GM19438 (cell line): ENCODE measurements around the gene SRGAP1.
"Not testable (repeated sequence)": the region's sequence is repeated elsewhere in the genome, so short reads cannot be mapped to it uniquely, and the experiment has no call there.

Experiments
- ATAC-seq: cut with Tn5 transposase; IDR thresholded peaks from one replicate; pipeline ENCODE4 v1.9.1; 2021; ENCODE audit warnings: low read depth; ENCODE audit not compliant: unreplicated experiment

SRGAP1 gene

GRCh38 chr12:63836046-63836445, 8.5 kb upstream of the SRGAP1 start:
- ATAC-seq, result no peak

- no peak for ATAC-seq
Observed at GRCh38 chr12:63836936-63837335, 7.6 kb upstream of the SRGAP1 start.

- ATAC-seq, result no peak
Observed at GRCh38 chr12:63838411-63838810, 6.1 kb upstream of the SRGAP1 start.

- no peak for ATAC-seq
Observed at GRCh38 chr12:63841011-63841410, 3.5 kb upstream of the SRGAP1 start.

GRCh38 chr12:63841571-63841970, 2.9 kb upstream of the SRGAP1 start:
- no peak for ATAC-seq

- ATAC-seq, result not testable (repeated sequence)
Observed at GRCh38 chr12:63842750-63843149, 1.8 kb upstream of the SRGAP1 start.

GRCh38 chr12:63843254-63843720, 1.2 kb upstream of the SRGAP1 start:
- no peak for ATAC-seq

- ATAC-seq, result peak; percentile 94
Observed at GRCh38 chr12:63843721-63844390, 644 bp upstream of the SRGAP1 start.

- no peak for ATAC-seq
Observed at GRCh38 chr12:63845726-63846125, 1.2 kb downstream of the SRGAP1 start.

- ATAC-seq, result no peak
Observed at GRCh38 chr12:63846238-63846967, 1.9 kb downstream of the SRGAP1 start.

- ATAC-seq, result no peak
Observed at GRCh38 chr12:63848450-63848849, 4.0 kb downstream of the SRGAP1 start.

GRCh38 chr12:63849106-63849620, 4.7 kb downstream of the SRGAP1 start:
- ATAC-seq, result no peak

GRCh38 chr12:63849641-63850040, 5.1 kb downstream of the SRGAP1 start:
- no peak for ATAC-seq

GRCh38 chr12:63853978-63854377, 9.5 kb downstream of the SRGAP1 start:
- no peak for ATAC-seq

- no peak for ATAC-seq
Observed at GRCh38 chr12:63855299-63855698, 10.8 kb downstream of the SRGAP1 start.

GRCh38 chr12:63857771-63858670, 13.5 kb downstream of the SRGAP1 start:
- no peak for ATAC-seq

GRCh38 chr12:63859880-63860279, 15.4 kb downstream of the SRGAP1 start:
- not testable (repeated sequence) for ATAC-seq

- ATAC-seq, result no peak
Observed at GRCh38 chr12:63862187-63862968, 17.9 kb downstream of the SRGAP1 start.

GRCh38 chr12:63862969-63863230, 18.4 kb downstream of the SRGAP1 start:
- no peak for ATAC-seq
